NCI-H1436 treated with DMSO at 0.1 percent for 48 hours (cell line): Measurements from ENCODE around the gene LAMA1.
"Not testable (repeated sequence)": the region's sequence is repeated elsewhere in the genome, so short reads cannot be mapped to it uniquely, and the experiment has no call there.

Experiments
- DNase-seq: peaks from one replicate; lab custom pipeline; 2025; lab: John Stamatoyannopoulos, UW

LAMA1 gene

GRCh38 chr18:6947338-6948030 lies 170.1 kb downstream of the LAMA1 start:
- DNase-seq = no peak

GRCh38 chr18:6943143-6943542 lies 174.5 kb downstream of the LAMA1 start:
- no peak for DNase-seq

- no peak for DNase-seq
Observed at GRCh38 chr18:6942742-6943141, 174.9 kb downstream of the LAMA1 start.

- DNase-seq = no peak
Observed at GRCh38 chr18:6941996-6942395, 175.6 kb downstream of the LAMA1 start.

- no peak for DNase-seq
Observed at GRCh38 chr18:6940451-6940850, 177.1 kb downstream of the LAMA1 start.

- no peak for DNase-seq
Observed at GRCh38 chr18:6939972-6940371, 177.6 kb downstream of the LAMA1 start.

- DNase-seq = not testable (repeated sequence)
Observed at GRCh38 chr18:6938403-6938802, 179.2 kb downstream of the LAMA1 start.

- no peak for DNase-seq
Observed at GRCh38 chr18:6938003-6938402, 179.6 kb downstream of the LAMA1 start.

- DNase-seq = no peak
Observed at GRCh38 chr18:6934859-6935258, 182.7 kb downstream of the LAMA1 start.

GRCh38 chr18:6929370-6930102 lies 188.1 kb downstream of the LAMA1 start:
- no peak for DNase-seq

- no peak for DNase-seq
Observed at GRCh38 chr18:6928359-6928758, 189.2 kb downstream of the LAMA1 start.

GRCh38 chr18:6927153-6927552 lies 190.4 kb downstream of the LAMA1 start:
- DNase-seq = no peak

GRCh38 chr18:6923220-6923619 lies 194.4 kb downstream of the LAMA1 start:
- no peak for DNase-seq

GRCh38 chr18:6921571-6921970 lies 196.0 kb downstream of the LAMA1 start:
- no peak for DNase-seq

GRCh38 chr18:6920099-6920955 lies 197.3 kb downstream of the LAMA1 start:
- no peak for DNase-seq

GRCh38 chr18:6917072-6917471 lies 200.5 kb downstream of the LAMA1 start:
- no peak for DNase-seq

GRCh38 chr18:6901286-6901926 lies 216.2 kb downstream of the LAMA1 start:
- DNase-seq = no peak

- no peak for DNase-seq
Observed at GRCh38 chr18:6891788-6892187, 225.8 kb downstream of the LAMA1 start.
